OCI-LY7 (cell line): ENCODE results near the gene AK4. TPM values are rescaled to one million over a fixed set of nuclear protein-coding genes. Genes with fewer than 3 reads are reported as not detected.
A peak's percentile ranks its signal among the peaks of the same experiment; 100 is the strongest.

ENCODE experiments used
- BruUV-seq: library from RNA; stranded (reverse); fragments of 400-500 nt; replicated peaks from 2 replicates; lab custom pipeline; 2021; lab: Mats Ljungman, UMichigan
- CTCF ChIA-PET: fragments of 300-600 bp; sonication (Branson Sonifier 250); formaldehyde crosslinking; loops from one replicate; lab custom pipeline; 2022; ENCODE audit warnings: antibody characterized with exemption; ENCODE audit not compliant: unreplicated experiment; lab: Charles Lee
- POLR2A ChIA-PET: fragments of 300-600 bp; sonication (Branson Sonifier 250); formaldehyde crosslinking; loops from one replicate; lab custom pipeline; 2022; ENCODE audit warnings: antibody characterized with exemption; lab: Charles Lee
- DNase-seq: peaks from one replicate; pipeline ENCODE4 v3.0.0-alpha.2; 2015; ENCODE audit warnings: low spot score
- H2AFZ ChIP-seq: fragments of 200-600 bp; sonication (generic), shearing (Covaris generic); 2 replicates; pipeline ENCODE4 v1.6.1; 2014; ENCODE audit warnings: mild to moderate bottlenecking, antibody characterized with exemption, low read length, moderate library complexity
- H3K27ac ChIP-seq: fragments of 200-600 bp; sonication (generic); 2 replicates; pipeline ENCODE4 v1.5.1; 2014; ENCODE audit warnings: mixed run types, low read depth, mild to moderate bottlenecking, moderate library complexity, low read length, inconsistent platforms; ENCODE audit not compliant: poor library complexity, severe bottlenecking
- H3K36me3 ChIP-seq: fragments of 200-600 bp; sonication (generic); 2 replicates; pipeline ENCODE4 v1.6.1; 2014; ENCODE audit warnings: mild to moderate bottlenecking, antibody characterized with exemption, low read length, moderate library complexity, mixed read lengths; ENCODE audit not compliant: insufficient read depth
- H3K4me1 ChIP-seq: fragments of 200-600 bp; sonication (generic); 2 replicates; pipeline ENCODE4 v1.5.1; 2014; ENCODE audit warnings: mild to moderate bottlenecking, low read length; ENCODE audit not compliant: insufficient read depth, poor library complexity, severe bottlenecking
- H3K4me2 ChIP-seq: fragments of 200-600 bp; sonication (generic); 2 replicates; pipeline ENCODE4 v1.6.1; 2014; ENCODE audit warnings: mild to moderate bottlenecking, low read length
- H3K4me3 ChIP-seq: fragments of 200-600 bp; sonication (generic); 2 replicates; pipeline ENCODE4 v1.5.1; 2014; ENCODE audit warnings: mild to moderate bottlenecking, low read depth, low read length; ENCODE audit not compliant: poor library complexity, severe bottlenecking
- H3K79me2 ChIP-seq: fragments of 200-600 bp; sonication (generic); 2 replicates; pipeline ENCODE4 v1.6.1; 2016; ENCODE audit warnings: low read depth, mild to moderate bottlenecking, low read length, moderate library complexity, mixed read lengths; ENCODE audit not compliant: insufficient read depth
- H3K9me2 ChIP-seq: fragments of 200-600 bp; sonication (generic); 2 replicates; pipeline ENCODE4 v1.6.1; 2016; ENCODE audit warnings: mild to moderate bottlenecking, low read length, mixed read lengths; ENCODE audit not compliant: insufficient read depth
- H3K9me3 ChIP-seq: fragments of 200-600 bp; sonication (generic); 2 replicates; pipeline ENCODE4 v1.6.1; 2014; ENCODE audit warnings: mild to moderate bottlenecking, mixed run types, low read length, mixed read lengths
- H4K20me1 ChIP-seq: fragments of 200-600 bp; sonication (generic); 2 replicates; pipeline ENCODE4 v1.6.1; 2014; ENCODE audit warnings: mild to moderate bottlenecking, antibody characterized with exemption, low read length, moderate library complexity, mixed read lengths; ENCODE audit not compliant: insufficient read depth
- CTCF ChIP-seq: fragments of 200-600 bp; sonication (generic); conservative IDR thresholded peaks from 2 replicates; pipeline ENCODE4 v1.5.1; 2014; ENCODE audit warnings: mild to moderate bottlenecking, antibody characterized with exemption, low read length, moderate library complexity, mixed read lengths
- EZH2phosphoT487 ChIP-seq: fragments of 200-600 bp; sonication (generic); IDR thresholded peaks from 2 replicates; pipeline ENCODE4 v1.6.1; 2018; ENCODE audit warnings: low read depth, borderline replicate concordance, mild to moderate bottlenecking, mixed run types, antibody characterized with exemption, low read length, moderate library complexity, mixed read lengths
- intact Hi-C: fragments of 100-400 bp; cut with micrococcal nuclease; formaldehyde crosslinking; loops from one replicate; pipeline ENCODE4 v1.10.0; 2022; ENCODE audit not compliant: unreplicated experiment
- total RNA-seq, 2 experiments: library from RNA; depleted of rRNA in 1 of 2; stranded (reverse); fragments of >200 nt in 1 of 2; shearing (Covaris generic) in 1 of 2; gene quantifications; 2 replicates each; pipeline ENCODE4 v1.2.3, GENCODE V29; 2014 to 2022

Gene AK4
- total RNA-seq, 2 experiments from 2014 or later: 0.16 to 1.4 TPM

GRCh38 chr1:65256860-65257708, 109.1 kb downstream of the AK4 start:
- DNase-seq: no peak
- Histone ChIP-seq H3K9me2 (no peaks in the 10 kb centered on the region), H3K79me2 (0 out of 2 replicates have a peak, but pooled peaks cover 5% of the 10 kb centered on the region), H3K4me3 (no peak overlapping the region), H3K4me2 (no peak overlapping the region; the same call in 1 of the 2 replicates), H3K36me3 (no peaks in the 10 kb centered on the region), H2AFZ (no peak overlapping the region), H3K9me3 (no peaks in the 10 kb centered on the region), H4K20me1 (no peaks in the 10 kb centered on the region; the same call in 1 of the 2 replicates), H3K27ac (no peak overlapping the region), H3K4me1 (peaks cover 26% of the 10 kb centered on the region)
- BruUV-seq: TSS peak; percentile 30
- no peak for TF ChIP-seq EZH2phosphoT487
- no peak for TF ChIP-seq CTCF
- intact Hi-C loops: no loop called here
- CTCF ChIA-PET: no interaction called here
- POLR2A ChIA-PET: interaction anchor here (1.0 to 1.3 kb wide), 3 partner anchors 21 to 192 kb away, joined by 3 to 6 read pairs (median 4); partner anchors contain the start of genes LEPR and LEPROT

- no peak overlapping the region for H3K4me2 ChIP-seq
- ChIA-PET POLR2A (interaction anchor here (0.7 kb wide), 1 partner anchor 544 kb away, joined by 3 read pairs; no protein-coding TSS in a partner anchor), CTCF (no interaction called here)
- no TSS peak for BruUV-seq
- H3K4me3 ChIP-seq: no peak overlapping the region
- H3K27ac ChIP-seq: no peak overlapping the region
- intact Hi-C loops: no loop called here
- 0 out of 2 replicates have a peak, but pooled peaks cover 5% of the 10 kb centered on the region for H3K79me2 ChIP-seq
- no peaks in the 10 kb centered on the region; the same call in 1 of the 2 replicates for H4K20me1 ChIP-seq
- no peak overlapping the region for H2AFZ ChIP-seq
- no peaks in the 10 kb centered on the region for H3K9me2 ChIP-seq
- H3K4me1 ChIP-seq: peaks cover 26% of the 10 kb centered on the region
- TF ChIP-seq CTCF (no peak), EZH2phosphoT487 (no peak)
- no peak for DNase-seq
- H3K9me3 ChIP-seq: no peaks in the 10 kb centered on the region
- no peaks in the 10 kb centered on the region for H3K36me3 ChIP-seq
Observed at GRCh38 chr1:65258106-65258505, 110.1 kb downstream of the AK4 start.
